Activated CD8-positive, alpha-beta memory T cell treated with anti-CD3 and anti-CD28 coated beads, Interleukin-2, amount 50 U/mL, for 24 hours (primary cell): ENCODE data around the gene SCLY.

Experiments
- DNase-seq: peaks from one replicate; pipeline ENCODE4 v3.0.0-alpha.2; 2020; ENCODE audit errors: extremely low read depth

The SCLY gene

DNA sequence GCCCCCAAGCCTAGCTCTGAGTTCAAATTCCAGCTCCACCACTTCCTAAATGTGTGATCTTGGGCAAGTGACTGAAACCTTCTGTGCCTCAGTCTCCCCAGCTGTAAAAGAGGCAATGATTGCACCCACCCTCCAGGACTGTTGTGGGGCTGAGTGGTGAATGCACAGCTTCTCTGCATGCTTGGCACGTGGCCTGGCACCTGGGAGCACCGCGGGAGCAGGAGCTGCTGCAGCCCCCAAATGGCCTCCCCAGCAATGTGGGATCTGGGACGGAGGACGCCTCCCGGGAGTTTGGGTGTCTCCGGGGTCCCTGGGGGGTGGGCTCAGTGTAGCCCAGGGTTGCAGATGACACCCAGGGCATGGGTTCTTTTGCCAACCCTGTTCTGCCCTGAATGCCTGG, 79.2 kb downstream of the SCLY start:
- no peak for DNase-seq

DNA sequence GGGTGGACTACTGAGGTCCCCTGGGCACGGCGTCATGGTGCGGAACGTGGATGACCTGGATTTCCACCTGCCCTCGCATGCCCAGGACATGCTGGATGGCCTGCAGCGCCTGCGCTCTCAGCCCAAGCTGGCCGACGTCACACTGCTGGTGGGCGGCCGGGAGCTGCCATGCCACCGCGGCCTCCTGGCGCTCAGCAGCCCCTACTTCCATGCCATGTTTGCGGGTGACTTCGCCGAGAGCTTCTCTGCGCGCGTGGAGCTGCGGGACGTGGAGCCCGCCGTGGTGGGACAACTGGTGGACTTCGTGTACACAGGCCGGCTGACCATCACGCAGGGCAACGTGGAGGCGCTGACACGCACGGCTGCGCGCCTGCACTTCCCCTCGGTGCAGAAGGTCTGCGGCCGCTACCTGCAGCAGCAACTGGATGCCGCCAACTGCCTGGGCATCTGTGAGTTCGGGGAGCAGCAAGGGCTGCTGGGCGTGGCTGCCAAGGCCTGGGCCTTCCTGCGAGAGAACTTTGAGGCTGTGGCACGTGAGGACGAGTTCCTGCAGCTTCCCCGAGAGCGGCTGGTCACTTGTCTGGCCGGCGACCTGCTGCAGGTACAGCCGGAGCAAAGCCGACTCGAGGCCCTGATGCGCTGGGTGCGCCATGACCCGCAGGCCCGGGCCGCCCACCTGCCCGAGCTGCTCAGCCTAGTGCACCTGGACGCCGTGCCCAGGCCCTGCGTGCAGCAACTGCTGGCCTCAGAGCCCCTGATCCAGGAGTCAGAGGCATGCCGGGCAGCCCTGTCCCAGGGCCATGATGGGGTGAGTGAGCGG, 80.1 kb downstream of the SCLY start:
- DNase-seq: no peak

DNA sequence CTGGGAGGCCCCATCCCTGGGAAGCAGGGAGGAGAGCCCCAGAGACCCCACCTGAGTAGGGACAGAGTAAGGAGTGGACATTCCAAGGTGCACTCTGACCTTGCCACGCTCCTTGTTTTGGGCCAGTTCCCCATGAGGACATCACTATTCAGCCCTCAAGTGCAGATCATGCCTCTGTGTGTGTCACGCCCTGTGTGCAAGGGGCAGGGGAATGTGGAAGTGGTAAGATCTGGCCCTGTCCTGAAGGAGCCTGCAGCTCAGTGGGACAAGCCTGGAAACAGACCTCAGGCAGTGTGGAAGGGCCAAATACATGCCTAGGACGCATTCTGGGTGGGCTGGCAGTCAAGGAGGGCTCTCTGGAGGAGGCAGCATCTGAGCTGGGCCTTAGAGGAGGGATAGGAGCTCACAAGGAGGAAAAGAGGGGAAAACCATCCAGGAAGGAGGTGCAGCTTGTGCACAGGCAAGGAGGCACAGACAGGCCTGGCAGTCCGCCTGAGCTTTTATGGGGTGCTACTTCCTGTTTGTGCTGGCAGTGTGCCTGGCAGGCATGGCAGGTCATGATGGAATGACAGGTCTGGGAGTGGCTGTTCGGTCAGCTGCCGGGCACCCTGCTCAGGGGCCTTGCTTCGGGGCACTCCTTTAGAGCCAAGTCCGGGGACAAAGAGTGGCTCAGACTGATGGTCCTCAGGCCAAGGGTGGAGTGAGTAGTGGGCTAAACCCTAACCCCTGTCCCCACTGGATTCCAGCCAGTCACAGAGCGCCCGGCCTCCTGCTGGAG, 80.9 kb downstream of the SCLY start:
- no peak for DNase-seq

DNA sequence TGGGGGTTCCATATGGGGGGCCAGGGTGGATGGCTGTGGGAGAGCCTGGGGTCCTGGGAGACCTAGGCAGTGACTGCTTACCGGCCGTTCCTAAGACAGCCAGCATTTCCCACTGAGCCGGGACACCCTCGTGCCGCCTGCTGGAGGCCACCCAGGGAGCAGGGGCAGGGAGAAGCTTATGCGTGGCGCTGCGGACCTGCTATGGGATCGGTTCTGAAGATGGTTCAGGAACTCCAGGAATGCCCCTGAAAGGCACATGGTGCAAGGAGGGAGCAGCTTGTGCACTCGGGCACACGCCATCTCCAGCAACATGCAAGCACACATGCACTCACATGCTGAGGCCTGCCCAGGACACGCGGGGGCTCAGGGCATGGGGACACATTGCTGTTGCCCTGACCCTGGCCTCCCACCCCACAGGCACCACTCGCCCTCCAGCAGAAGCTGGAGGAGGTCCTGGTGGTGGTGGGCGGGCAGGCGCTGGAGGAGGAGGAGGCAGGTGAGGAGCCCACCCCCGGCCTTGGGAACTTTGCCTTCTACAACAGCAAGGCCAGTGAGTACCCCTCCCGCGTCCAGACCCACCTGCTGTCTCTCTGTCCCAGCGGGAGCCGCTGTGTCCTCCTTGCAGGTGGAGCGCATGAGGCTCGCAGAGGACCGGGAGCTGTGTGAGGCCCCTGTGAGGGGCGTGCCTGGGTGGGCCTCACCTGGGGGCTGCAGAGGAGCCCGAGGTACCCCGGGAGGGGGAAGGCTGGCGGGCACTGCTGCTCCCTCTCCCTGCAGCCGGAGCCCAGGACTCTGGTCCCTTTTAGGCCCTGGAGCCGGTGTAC, 81.8 kb downstream of the SCLY start:
- no peak for DNase-seq

DNA sequence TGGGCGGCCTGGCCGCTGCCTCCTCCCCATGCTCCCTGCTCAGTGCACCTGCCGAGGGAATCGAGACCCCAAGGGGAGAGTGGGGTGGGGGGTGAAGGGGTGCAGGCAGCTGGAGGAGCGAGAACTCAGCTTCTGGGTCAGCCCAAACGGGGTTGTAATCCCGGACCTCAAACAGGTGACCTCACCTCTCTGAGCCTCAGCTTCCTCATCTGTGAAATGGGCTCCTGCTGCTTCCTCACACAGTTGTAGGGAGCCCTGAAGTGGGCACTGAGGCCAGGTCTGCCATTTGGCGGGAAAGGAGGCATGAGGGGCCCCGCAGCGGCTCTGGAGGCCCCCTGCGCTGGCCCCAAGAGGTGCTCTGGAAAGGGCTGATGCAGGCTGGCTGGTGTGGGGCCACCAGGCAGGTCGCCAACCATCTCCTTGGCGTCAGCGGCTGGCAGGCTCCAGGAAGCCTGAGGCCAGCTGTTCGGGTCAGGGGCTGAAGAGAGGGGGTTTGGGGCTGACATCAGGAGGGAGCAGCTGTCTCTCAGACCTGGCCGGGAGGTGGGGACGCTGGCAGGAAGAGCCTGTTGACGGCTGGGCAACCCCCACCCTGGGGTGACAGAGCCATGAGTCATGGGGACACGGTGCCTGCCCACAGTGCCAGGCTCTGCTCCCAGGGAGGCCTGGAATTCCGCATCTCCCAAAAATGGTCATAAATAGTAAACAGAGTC, 82.6 kb downstream of the SCLY start:
- no peak for DNase-seq

DNA sequence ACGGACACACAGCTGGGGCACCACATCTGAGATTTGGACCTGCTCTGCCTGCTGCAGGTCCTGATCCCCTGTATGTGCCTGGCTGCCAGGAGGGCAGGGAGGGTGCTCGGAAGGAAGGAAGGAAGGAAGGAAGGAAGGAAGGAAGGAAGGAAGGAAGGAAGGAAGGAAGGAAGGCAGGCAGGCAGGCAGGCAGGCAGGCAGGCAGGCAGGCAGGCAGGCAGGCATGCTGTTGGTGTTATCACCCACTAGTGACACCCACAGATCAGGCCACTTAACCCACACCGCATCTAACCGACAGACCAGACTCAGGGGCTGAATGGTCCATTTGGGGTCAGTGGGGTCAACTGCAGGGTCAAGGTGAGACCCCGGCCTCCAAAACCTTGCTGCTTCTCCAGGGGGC, 83.5 kb downstream of the SCLY start:
- no peak for DNase-seq

DNA sequence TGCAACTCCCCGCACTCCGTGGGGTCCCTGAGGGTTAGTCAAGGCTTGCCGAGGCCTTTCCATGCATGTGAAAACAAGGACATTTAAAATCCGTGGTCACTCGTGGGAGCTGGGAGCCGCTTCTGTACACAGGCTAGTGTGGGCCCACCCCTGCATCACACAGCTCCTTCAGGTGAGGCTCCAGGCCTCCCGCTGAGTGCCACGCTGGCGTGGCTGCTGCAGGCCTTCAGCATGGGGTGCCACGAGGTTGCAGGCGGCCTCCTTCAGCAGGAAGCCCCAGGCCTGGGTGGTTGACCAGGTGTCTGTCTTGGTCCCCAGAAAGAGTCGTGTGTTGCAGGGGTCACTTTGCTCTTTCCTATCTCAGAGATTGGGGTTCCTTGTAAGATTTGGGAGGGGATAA, 84.2 kb downstream of the SCLY start:
- DNase-seq: no peak

DNA sequence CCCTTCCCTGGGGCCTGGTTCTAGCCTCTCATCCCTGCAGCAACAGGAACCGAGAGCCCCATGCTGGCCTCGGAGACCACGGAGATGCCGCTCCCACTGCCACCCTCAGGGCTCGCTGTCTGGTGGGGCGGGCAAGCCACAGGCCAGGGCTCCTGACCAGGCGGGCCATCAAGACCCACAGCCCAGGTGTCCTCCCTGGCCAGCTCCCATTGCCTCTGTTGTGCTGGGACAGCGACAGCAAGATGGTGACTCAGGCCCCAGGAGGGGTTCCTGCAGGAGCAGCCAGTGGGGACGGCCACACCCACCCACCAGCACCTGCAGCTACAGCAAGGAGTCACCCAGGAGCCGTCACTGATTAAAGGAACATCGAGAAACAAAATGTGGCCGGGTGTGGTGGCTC, 85.0 kb downstream of the SCLY start:
- DNase-seq: no peak

DNA sequence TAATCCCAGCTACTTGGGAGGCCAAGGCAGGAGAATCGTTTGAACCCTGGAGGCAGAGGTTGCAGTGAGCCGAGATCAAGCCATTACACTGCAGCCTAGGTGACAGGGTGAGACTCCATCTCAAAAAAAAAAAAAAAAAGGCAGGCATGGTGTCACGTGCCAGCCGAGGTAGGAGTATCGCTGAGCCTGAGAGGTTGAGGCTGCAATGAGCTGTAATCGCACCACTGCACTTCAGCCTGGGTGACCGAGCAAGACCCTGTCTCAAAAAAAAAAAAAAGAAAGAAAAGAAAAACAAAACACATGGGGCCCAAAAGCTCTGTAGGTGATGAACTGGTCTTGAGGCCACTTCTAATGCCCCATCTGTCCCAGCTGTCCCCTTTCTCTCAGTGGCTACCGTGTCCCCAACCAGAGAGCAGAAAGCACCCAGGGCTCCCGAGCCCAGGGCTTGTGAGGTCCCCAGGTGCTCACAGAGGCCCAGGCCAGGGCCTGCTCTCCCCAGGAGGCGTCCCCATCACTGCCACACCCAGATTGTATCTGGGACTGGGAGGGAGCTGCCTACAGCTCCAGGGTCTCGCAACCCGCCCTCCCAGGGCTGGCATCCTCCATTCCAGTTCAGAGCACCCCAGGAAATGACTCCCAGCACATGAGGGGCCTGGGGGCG, 86.2 kb downstream of the SCLY start:
- DNase-seq: no peak

DNA sequence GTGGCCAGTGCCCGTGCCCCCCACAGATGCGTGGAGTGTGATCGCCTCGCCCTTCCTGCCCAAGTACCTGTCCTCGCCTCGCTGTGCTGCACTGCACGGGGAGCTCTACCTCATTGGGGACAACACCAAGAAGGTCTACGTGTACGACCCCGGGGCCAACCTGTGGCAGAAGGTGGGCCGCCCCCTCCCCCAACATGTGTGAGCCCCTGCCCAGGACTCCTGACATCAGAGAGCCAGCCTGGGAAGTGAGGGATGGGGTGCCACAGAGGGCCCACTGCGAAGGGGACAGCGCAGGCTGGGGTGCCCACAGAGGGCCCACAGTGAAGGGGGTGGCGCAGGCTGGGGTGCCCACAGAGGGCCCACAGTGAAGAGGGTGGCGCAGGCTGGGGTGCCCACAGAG, 88.2 kb downstream of the SCLY start:
- no peak for DNase-seq
